Ovary (tissue), 3 donors: ENCODE measurements around the gene TRMT61A.

Experiments
- CTCF ChIP-seq, 3 donors: fragments of 450-650 bp in 2 of 3; fragments of 200-600 bp in 1 of 3; IDR thresholded peaks; one replicate each; pipeline versions ENCODE4 v1.5.1 to v1.8.0; 2016 to 2022; ENCODE audit warnings: antibody characterized with exemption in 3 of 3, mild to moderate bottlenecking in 1 of 3
- POLR2A ChIP-seq: fragments of 450-650 bp; IDR thresholded peaks from one replicate; pipeline ENCODE4 v1.6.1; 2017; ENCODE audit warnings: antibody characterized with exemption, mild to moderate bottlenecking, moderate library complexity
- donor health status: DM: no; HTN: no; CAD: no.

GRCh38 chr14:103519837-103520212 lies 9.2 kb upstream of the TRMT61A start:
- TF ChIP-seq POLR2A (no peak), CTCF (IDR thresholded peaks at IDR 0.05) (no peak)
